NB4 (cell line): ENCODE data around the gene USP3.

Experiments used
- CTCF ChIP-seq: IDR thresholded peaks from one replicate; pipeline ENCODE4 v1.5.1; 2012; ENCODE audit warnings: low read depth, low read length
- MAX ChIP-seq: IDR thresholded peaks from 2 replicates; pipeline ENCODE4 v1.6.1; 2011; ENCODE audit warnings: low read depth, low read length
- MYC ChIP-seq: IDR thresholded peaks from 2 replicates; pipeline ENCODE4 v1.6.1; 2011; ENCODE audit warnings: low read depth, low read length
- POLR2A ChIP-seq: IDR thresholded peaks from 2 replicates; pipeline ENCODE4 v1.6.1; 2011; ENCODE audit warnings: mild to moderate bottlenecking; ENCODE audit not compliant: insufficient read length; ENCODE audit errors: extremely low read depth

DNA sequence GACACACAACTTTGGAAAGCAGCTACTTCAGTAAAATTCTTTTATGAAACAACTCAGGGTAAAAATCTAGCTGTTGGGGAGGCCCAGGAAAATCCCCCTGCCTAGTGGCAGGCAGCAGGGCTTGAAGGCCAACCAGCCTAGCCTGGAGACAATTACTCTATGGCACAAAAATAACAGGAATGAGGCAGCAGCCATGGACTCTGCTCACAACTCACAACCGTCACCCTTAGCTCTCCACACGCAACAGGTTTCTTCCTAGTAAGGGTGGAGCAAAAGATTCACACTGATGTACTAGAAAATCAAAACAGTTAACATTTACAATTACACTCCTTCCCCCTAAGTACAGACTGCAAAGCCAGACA lies 92.3 kb downstream of the USP3 start:
- no peak for TF ChIP-seq CTCF
- no peak for TF ChIP-seq POLR2A
- TF ChIP-seq MAX = no peak
- TF ChIP-seq MYC = no peak
